NT2/D1 (cell line): ENCODE measurements around the gene PRSS38.

Experiments
- SUZ12 ChIP-seq: IDR thresholded peaks from 2 replicates; pipeline ENCODE4 v1.6.1; 2011; ENCODE audit not compliant: insufficient read length, insufficient read depth; ENCODE audit errors: extremely low read depth
- YY1 ChIP-seq: IDR thresholded peaks from 2 replicates; pipeline ENCODE4 v1.6.1; 2011; ENCODE audit not compliant: insufficient read length, insufficient read depth

- TF ChIP-seq YY1 (no peak), SUZ12 (no peak)
These were observed 33.0 kb downstream of the PRSS38 start for GRCh38 chr1:227848430-227848932.
